ENCODE measurements around the gene XYLT2. TPM values are rescaled to one million over a fixed set of nuclear protein-coding genes. Genes with fewer than 3 reads are reported as not detected.

Gene XYLT2
- total RNA-seq, 1 donor from 2014 or later, result 11.0 TPM

- H3K9me3 Mint-ChIP-seq (ENCODE audit: unreplicated experiment), result peaks cover 2% of the 10 kb centered on the region
- H3K27me3 Mint-ChIP-seq (ENCODE audit: unreplicated experiment), result peaks cover 3% of the 10 kb centered on the region
- no peak overlapping the region for H3K27ac Mint-ChIP-seq (ENCODE audit: unreplicated experiment)
- peaks cover 7% of the 10 kb centered on the region for H3K4me1 Mint-ChIP-seq (ENCODE audit: low read depth, unreplicated experiment)
- no peaks in the 10 kb centered on the region for H3K36me3 Mint-ChIP-seq (ENCODE audit: unreplicated experiment)
- no peak overlapping the region for H3K4me3 Mint-ChIP-seq (ENCODE audit: unreplicated experiment)
- TF ChIP-seq CTCF (IDR thresholded peaks at IDR 0.05; ENCODE audit: partially characterized antibody, unreplicated experiment), result no peak
- DNase-seq, result no peak
Observed at GRCh38 chr17:50301891-50302584, 43.9 kb upstream of the XYLT2 start.

GRCh38 chr17:50303051-50303450, 42.9 kb upstream of the XYLT2 start:
- no peak overlapping the region for H3K27ac Mint-ChIP-seq (ENCODE audit: unreplicated experiment)
- H3K4me1 Mint-ChIP-seq (ENCODE audit: low read depth, unreplicated experiment), result peaks cover 7% of the 10 kb centered on the region
- H3K36me3 Mint-ChIP-seq (ENCODE audit: unreplicated experiment), result no peaks in the 10 kb centered on the region
- H3K4me3 Mint-ChIP-seq (ENCODE audit: unreplicated experiment), result no peak overlapping the region
- TF ChIP-seq CTCF (IDR thresholded peaks at IDR 0.05; ENCODE audit: partially characterized antibody, unreplicated experiment), result no peak
- no peak for DNase-seq
- peaks cover 2% of the 10 kb centered on the region for H3K9me3 Mint-ChIP-seq (ENCODE audit: unreplicated experiment)
- peaks cover 3% of the 10 kb centered on the region for H3K27me3 Mint-ChIP-seq (ENCODE audit: unreplicated experiment)

- Mint-ChIP-seq H3K4me3 (ENCODE audit: unreplicated experiment) (no peak overlapping the region), H3K4me1 (ENCODE audit: low read depth, unreplicated experiment) (peaks cover 7% of the 10 kb centered on the region), H3K36me3 (ENCODE audit: unreplicated experiment) (no peaks in the 10 kb centered on the region), H3K27me3 (ENCODE audit: unreplicated experiment) (peaks cover 3% of the 10 kb centered on the region), H3K9me3 (ENCODE audit: unreplicated experiment) (peaks cover 2% of the 10 kb centered on the region), H3K27ac (ENCODE audit: unreplicated experiment) (no peak overlapping the region)
- no peak for TF ChIP-seq CTCF (IDR thresholded peaks at IDR 0.05; ENCODE audit: partially characterized antibody, unreplicated experiment)
- DNase-seq, result no peak
Observed at GRCh38 chr17:50303596-50303995, 42.3 kb upstream of the XYLT2 start.

- Mint-ChIP-seq H3K4me1 (ENCODE audit: low read depth, unreplicated experiment) (peaks cover 7% of the 10 kb centered on the region), H3K9me3 (ENCODE audit: unreplicated experiment) (peaks cover 2% of the 10 kb centered on the region), H3K27me3 (ENCODE audit: unreplicated experiment) (peaks cover 3% of the 10 kb centered on the region), H3K4me3 (ENCODE audit: unreplicated experiment) (no peak overlapping the region), H3K27ac (ENCODE audit: unreplicated experiment) (no peak overlapping the region), H3K36me3 (ENCODE audit: unreplicated experiment) (no peaks in the 10 kb centered on the region)
- no peak for TF ChIP-seq CTCF (IDR thresholded peaks at IDR 0.05; ENCODE audit: partially characterized antibody, unreplicated experiment)
- DNase-seq, result no peak
Observed at GRCh38 chr17:50304781-50305404, 41.0 kb upstream of the XYLT2 start.

GRCh38 chr17:50307654-50308053, 38.3 kb upstream of the XYLT2 start:
- no peak overlapping the region for H3K27ac Mint-ChIP-seq (ENCODE audit: unreplicated experiment)
- H3K4me3 Mint-ChIP-seq (ENCODE audit: unreplicated experiment), result no peak overlapping the region
- peaks cover 7% of the 10 kb centered on the region for H3K4me1 Mint-ChIP-seq (ENCODE audit: low read depth, unreplicated experiment)
- no peak for DNase-seq
- no peak for TF ChIP-seq CTCF (IDR thresholded peaks at IDR 0.05; ENCODE audit: partially characterized antibody, unreplicated experiment)
- peaks cover 7% of the 10 kb centered on the region for H3K27me3 Mint-ChIP-seq (ENCODE audit: unreplicated experiment)
- no peaks in the 10 kb centered on the region for H3K36me3 Mint-ChIP-seq (ENCODE audit: unreplicated experiment)
- H3K9me3 Mint-ChIP-seq (ENCODE audit: unreplicated experiment), result no peaks in the 10 kb centered on the region

Measured in glutamatergic neuron (in vitro differentiated cells).